CD4-positive, alpha-beta T cell treated with Interleukin-15 for 1 hour (primary cell): ENCODE measurements around the gene KRTAP10-11.
"Not testable (repeated sequence)": the region's sequence is repeated elsewhere in the genome, so short reads cannot be mapped to it uniquely, and the experiment has no call there.

Experiments
- DNase-seq: peaks from one replicate; pipeline ENCODE4 v3.0.0-alpha.2; 2020

KRTAP10-11 gene

DNA sequence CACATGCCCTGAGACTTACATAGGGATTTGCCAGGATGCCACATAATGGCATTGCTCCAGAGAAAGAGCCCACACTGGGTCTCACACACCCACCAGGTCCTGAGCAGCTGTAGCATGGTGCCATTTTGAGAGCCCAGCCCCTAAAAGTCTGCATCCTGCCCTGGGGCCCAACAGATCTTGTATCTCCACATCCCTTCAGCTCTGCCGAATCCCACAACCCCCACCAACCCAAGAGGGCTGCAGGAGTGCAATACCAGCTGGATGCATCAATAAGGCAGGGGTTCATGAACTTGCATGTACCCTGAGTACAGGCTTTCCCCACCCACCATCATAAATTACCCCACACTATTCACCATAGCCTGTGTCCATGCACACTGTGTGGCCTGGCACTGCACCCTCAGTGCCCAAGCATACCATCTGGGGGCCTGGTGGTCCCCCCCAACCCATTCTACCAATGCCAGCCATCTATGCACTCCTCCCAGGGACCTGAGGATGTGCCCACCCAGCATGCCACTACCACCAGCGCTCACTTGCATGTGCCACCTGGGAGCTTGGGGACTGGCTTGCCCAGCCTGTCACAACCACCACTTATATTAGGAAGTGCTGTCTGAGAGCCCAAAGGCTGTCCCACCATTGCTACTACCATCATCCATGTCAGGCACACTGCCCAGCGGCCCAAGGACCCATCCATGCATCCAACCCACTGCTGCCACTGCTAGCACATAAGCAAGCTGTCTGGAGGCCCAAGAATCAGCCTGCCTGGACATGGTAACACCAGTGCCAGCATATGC lies 24.6 kb downstream of the KRTAP10-11 start:
- no peak for DNase-seq

DNA sequence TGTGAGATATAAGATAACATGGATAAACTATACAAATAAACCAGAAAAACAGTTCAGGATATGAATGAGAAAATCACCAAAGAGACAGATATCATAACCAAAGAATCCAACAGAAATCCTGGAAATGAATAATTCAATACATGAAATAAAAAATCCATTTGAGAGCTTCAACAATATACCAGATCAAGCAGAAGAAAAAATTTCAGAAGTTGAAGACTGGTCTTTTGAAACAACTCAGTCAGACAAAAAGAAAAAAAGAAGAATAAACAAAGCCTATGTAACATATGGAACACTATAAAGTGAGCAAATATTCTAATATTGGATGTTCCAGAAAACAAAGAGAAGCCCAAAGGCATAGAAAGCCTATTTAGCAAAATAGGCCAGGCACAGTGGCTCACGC lies 25.7 kb downstream of the KRTAP10-11 start:
- no peak for DNase-seq

DNA sequence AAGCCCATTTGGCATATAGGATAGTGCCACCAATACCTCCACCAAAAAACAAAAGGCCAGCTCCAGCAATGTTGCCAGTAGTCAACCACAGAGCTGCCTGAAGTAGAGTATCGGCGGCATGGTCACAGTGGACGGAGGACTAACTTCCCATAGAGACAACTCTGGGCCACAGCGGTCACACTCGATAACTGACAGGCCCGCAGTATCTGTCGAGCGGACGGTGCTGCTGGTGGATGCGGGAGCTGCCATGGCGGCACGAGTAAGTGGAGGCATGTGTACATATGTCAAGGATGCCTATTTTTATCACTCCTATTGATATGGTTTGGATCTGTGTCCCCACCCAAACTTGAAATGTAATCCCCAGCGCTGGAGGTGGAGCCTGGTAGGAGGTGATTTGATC lies 31.7 kb downstream of the KRTAP10-11 start:
- DNase-seq = no peak

DNA sequence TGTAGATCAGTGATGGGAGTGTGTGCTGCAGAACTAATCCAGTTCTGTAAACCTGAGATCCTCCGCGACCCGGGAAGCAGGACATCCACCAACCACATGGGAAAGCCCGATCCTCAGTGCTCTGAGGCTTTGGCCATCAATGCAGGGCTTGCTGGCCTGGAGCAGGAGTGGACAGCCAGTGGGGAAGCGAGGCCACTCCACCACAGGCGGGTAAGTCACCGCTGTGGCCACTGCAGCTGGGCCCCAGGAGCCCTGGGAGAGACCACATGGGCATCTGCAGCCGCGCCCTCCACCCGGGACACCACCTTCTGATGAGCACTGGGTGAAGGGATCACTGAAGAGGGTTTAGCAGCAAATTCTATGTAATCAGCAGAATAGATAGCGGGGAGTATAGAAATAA lies 34.9 kb downstream of the KRTAP10-11 start:
- DNase-seq = no peak

DNA sequence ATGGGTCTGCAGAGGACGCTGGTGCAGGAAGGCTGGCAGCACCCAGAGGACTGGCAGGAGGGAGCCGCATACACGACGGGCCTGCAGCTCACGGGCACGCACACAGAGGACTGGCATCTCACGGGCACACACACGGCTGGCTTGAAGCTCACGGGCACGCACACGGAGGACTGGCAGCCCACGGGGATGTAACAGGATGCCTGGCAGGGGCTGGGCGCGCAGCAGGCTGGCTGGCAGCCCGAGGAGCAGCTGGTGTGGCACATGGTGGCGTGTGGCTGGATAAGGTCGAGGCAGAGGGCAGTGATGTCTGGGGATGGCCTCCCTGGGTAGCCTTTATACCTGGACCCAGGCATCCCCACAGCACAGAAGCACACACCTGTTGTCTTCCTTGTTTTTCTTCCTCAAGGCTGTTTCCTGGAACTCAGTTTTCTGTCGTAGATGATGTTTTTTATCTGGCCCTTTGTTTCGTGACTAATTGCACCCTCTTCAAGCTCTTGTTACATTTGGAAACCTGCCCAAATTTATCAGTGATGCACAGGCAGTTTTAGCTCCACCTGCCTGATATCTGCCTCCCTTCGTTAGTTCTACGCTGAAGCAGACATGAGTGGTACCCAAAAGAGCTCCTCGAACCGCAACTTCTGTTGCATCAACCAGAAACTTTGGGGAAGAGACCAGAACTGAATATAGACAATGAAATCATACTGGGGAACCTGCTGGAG lies 35.8 kb downstream of the KRTAP10-11 start, which contains the start of gene KRTAP12-1:
TSS of gene KRTAP12-1 (minus strand) at position 303 of the 719 bp plus-strand sequence. CDS start at position 263, 40 bp downstream.
- DNase-seq = no peak

DNA sequence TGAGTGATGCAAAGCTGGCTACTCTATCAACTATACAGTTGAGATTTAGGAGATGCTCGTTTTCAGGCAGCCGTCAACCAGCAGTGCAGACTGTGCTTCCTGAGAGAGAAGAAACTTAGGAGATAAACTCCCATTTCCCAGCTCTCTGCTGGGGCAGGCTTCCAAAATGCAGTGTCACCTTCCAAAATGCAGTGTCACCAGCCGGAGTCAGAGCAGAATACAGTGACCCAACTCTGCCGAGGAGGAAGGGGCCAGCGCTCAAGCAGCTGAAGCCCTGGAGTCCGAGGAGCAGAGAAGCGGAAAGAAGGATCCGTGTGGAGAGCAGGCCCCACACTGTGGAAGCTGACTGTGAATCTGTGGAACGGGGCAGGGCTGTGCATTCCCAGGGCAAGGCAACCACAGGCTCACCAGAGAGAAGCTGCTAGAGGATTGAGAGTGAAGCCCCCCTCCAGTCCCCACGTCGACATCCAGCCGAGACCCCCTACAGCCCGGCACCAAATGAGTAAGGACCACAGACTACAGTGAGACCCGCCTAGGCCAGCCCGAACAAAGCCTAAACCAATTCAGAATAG lies 36.5 kb downstream of the KRTAP10-11 start:
- no peak for DNase-seq

DNA sequence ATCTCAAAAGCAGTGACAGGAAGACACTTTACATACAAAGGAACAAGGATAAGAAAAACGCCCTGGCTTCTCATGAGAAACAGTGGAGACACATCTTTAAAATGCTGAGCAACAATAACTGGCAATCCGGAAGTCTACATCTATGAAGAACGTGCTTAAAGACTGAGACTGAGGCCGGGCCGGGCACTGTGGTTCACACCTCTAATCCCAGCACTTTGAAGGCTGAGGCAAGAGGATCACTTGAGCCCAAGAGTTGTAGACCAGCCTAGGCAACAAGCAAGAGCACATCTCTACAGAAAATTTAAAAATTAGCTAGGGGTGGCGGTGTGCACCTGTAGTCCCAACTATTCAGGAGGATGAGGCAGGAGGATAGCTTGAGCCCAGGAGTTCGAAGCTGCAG lies 37.9 kb downstream of the KRTAP10-11 start:
- no peak for DNase-seq

DNA sequence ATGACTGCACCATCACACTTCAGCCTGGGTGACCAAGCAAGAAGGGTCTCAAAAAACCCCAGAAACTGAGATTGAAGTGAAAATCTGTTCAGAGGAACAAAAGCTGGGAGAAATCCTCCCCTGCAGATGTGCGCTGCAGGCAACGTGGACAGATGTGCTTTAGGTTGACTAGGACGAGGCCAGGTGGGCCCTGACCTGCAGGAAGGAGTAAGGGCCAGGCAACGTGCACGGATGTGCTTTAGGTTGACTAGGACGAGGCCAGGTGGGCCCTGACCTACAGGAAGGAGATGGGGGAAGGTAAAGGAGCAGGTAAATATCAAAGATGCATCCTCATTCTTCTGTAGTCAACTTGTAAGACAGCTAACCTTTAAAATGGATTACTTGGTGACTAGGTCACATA lies 38.3 kb downstream of the KRTAP10-11 start:
- DNase-seq = no peak

DNA sequence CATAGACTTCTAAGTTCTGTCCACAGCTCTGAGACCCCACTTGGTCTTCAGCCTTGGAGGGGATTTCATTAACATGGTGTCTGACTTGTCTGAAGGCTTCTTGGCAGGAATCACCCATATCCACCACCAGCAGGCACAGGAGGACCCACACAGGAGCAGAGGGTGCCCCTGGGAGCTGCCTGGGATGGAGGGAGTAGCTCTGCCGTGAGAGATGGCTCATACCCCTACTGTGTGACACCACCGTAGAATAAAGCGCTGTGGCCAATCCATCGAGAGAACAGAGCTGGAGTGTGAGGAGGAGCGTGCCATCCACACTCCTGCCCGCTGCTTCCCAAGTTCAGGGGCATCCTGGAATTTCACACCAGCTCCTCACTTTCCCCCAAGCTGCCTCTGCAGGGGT lies 38.8 kb downstream of the KRTAP10-11 start:
- DNase-seq = not testable (repeated sequence)

DNA sequence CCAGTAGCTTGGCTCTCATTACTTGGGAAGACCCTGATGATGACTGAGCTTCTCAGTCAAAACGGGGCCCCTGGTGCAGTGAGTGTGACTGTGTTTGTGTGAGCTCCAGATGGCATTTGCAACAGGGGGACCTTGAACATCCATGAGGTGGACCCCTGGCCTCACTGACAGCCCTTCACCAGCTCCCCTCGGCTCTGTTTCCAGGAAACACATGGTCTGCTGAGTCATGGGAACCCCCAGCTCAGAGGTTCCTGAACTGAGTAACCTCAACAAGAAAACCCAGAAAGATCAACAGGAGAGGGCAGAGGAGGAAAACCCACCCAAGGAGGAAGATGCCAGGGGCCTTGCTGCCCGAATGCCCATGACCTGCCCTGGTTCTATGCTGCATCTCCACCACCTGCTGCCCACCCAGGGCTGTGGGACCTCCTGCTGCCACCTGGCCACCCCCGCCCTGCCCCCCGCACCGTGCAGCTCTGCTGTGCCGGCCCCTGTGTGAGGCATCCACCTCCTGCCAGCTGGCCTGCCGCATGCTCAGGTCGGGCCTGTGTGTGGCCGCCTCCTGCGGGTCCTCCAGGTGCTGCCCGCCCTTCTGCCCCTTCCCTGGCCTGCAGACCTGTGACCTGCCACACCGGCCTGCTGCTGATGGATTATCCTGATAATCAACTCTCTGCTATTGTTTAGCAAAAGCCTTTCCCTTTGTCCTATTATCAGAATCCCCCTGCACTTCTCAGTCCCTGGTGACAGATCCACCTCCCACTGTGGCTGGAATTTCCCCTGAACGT lies 40.0 kb downstream of the KRTAP10-11 start:
- DNase-seq = no peak

DNA sequence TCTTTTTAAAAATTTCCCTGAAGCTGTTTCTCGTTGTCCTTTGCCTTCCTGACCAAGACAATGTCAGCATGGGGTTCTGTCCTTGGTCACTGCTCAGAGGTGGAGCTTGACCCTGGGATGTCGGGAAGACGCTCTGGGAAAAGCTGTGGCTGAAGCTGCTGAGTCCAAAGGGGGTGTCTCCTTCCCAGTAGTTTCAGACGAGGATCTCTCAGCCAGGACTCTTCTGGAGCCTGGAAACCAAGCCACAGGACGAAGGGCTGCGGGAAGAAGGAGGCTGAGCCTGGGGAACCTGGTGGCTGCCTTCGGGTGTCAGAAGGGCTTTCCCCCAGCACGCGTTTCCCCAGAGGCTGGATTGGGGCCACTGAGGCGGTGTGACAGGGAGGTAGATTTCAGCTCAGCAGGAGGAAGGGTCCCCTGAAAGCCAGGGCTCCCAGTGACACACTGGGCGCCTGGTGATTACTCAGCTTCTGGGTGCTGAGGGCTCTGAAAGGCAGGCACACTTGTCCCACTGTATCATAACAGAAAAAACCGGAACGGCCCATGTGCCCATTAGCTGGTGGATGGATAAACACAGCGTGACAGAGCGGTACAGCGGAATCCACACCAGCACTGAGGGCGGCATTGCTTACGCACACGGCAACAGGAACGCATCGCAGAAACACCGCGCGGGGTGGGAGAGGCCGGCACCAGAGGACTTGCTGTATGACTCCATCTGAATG lies 40.8 kb downstream of the KRTAP10-11 start:
- no peak for DNase-seq

DNA sequence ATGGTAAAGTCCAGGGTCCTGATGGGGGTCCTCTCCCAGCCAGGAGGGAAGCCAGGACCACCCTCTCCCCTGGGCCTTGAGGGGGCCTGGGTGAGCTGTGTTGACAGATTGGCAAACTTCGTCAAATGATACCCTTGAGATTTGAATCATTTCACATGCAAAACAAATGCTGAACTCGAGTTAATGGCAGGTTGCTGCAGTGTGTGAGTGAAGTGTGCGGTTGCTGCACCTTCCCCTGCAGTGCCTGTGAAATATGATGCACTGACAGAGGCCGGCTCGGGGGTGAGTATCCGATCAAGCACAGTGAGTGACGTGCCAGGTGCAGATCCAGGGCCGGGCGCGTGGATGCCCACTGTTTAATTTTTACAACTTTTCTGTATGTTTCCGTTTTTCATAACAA lies 41.5 kb downstream of the KRTAP10-11 start:
- no peak for DNase-seq

DNA sequence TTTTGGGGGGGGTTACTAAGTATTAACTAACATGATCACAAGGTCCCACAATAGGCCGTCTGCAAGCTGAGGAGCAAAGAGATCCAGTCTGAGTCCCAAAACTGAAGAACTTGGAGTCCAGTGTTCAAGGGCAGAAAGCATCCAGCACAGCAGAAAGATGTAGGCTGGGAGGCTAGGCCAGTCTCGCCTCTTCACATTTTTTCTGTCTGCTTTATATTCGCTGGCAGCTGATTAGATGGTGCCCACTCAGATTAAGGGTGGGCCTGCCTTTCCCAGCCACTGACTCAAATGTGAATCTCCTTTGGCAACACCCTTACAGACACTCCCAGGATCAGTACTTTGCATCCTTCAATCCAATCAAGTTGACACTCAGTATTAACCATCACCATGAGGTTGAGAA lies 43.5 kb downstream of the KRTAP10-11 start:
- not testable (repeated sequence) for DNase-seq

DNA sequence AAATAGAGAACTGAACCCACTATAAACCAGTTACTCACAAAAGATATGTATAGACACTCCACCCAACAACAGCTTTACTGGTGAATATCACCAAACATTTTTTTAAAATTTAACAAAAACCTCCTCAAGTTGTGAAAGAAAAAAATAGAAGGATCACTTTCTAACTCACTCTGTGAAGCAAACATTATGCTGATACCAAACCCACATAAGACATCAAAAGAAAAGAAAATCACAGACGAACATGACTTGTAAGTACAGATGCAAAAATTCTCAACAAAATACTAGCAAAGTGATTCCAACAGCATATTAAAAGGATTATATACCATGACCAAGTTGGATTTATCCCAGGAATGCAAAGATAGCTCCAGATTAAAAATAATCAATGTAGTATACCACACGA lies 45.5 kb downstream of the KRTAP10-11 start:
- DNase-seq = no peak

DNA sequence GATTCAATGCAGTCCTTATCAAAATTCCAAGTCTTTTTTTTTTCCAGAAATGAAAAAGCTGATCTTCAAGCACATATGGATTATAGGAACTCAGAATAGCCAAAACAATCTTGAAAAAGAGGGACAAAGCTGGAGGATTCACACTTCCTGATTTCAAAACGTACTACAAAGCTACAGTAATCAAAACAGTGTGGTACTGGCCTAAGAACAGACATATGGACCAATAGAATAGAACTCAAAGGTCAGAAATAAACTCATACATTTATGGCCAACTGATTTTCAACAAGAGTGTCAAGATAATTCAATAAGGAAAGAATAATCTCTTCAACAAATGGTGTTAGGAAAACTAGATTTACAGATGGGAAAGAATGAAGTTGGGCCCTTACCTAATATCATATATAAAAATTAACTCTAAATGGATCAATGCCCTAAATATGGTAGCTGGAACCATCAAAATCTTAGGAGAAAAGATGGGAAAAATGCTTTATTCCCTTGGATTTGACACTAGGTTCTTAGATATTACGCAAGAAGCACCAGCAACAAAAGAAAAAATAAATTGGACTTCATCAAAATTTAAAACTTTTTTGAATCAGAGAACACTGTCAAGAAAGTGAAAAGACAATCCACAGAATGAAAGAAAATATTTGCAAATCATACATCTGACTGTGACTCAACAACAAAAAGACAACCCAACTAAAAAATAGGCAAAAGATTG lies 46.7 kb downstream of the KRTAP10-11 start:
- DNase-seq = no peak

DNA sequence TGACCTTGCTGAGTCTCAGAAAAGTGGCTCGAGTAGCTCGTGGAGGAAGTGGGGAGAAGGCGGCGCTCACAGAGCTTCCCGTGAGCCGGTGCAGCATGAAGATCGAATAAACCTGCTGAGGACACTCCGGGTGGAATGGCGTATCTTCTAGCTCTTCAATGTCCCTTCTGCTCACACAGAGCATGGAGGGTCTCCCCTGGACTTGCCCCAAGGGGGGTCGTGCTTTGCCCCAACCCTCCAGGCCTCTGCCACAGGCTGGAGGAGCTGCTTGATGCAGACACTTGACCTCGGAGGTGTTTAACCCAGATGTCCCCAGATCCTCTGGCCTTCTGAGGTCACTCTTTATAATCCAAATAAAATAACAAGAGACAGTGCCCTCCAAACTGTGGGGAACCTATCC lies 48.6 kb downstream of the KRTAP10-11 start:
- DNase-seq = no peak

DNA sequence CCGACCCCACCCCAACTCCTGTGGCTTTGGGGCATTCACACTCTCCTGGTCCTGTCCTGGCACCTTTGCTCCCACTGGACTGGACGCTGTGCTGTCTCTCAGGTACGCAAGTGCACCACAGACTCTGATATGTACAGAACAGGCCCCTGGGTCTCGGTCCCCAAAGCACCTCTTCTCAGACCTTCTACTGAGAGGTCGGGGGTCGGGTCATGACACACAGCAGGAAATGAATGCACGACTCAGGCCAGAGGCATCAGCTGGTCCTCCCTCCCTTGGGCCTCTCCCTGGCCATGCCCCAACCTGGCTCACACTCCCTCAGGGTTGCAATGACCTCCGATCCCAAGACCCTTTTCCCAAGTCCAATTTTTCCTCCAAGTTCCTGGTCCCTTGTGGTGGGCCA lies 49.0 kb downstream of the KRTAP10-11 start:
- no peak for DNase-seq

DNA sequence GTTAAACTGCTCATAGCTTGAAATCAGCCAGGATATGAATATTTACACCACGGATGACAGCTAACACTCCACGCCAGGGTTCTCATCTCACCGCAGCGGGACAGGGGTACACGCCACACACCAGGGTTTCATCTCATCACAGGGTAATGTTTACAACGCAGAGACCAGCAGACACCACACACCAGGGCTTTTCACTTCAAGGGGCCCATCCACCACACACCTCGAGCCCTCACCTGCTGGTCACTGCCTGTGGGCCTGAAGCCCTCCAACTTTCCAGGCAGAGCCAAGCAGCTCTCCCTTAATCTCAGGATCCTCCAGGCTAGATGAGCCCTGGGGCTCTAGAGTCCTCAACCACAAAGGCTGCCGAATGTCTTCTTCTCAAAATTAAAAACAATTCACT lies 49.4 kb downstream of the KRTAP10-11 start:
- no peak for DNase-seq

DNA sequence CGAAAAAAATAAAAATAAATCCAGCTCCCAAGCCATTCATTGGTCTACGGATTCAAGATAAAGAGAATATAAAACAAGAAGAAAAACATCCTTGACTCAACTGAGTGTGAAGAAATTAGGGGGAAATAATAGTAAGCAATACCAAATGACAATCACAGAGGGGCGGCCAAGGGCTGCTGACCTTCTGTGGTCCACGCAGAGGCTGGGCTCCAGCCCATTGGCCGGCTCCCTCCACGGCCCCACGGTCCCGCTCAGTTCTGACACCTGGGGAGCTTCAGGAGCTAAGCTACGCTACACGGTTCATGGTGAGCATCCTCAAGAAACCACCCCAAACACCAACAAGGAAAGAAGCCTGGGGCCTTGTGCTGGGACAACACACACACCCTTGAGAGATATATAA lies 50.4 kb downstream of the KRTAP10-11 start:
- no peak for DNase-seq
